HEK293 (cell line): ENCODE data around the gene OR5AU1.

Experiments
- CTCF ChIA-PET: fragments of 350-600 bp; formaldehyde crosslinking; extraction: SDS; loops from one replicate; lab custom pipeline; 2021; ENCODE audit warnings: antibody characterized with exemption; lab: Yijun Ruan, JAX
- POLR2A ChIA-PET: fragments of 300-600 bp; formaldehyde crosslinking; extraction: SDS; loops from one replicate; lab custom pipeline; 2020; ENCODE audit warnings: antibody characterized with exemption, inconsistent platforms; lab: Yijun Ruan, JAX
- H3K27ac ChIP-seq: fragments of 200-500 bp; sonication (Bioruptor generic); 2 replicates; pipeline ENCODE4 v1.5.1; 2014; ENCODE audit warnings: low read depth, low read length, control low read depth, inconsistent platforms; ENCODE audit errors: extremely low read depth
- H3K36me3 ChIP-seq, 2 experiments: fragments of 200-500 bp in 1 of 2; sonication (Bioruptor generic) in 1 of 2; 1 replicate in 1 of 2; 2 replicates in 1 of 2; pipeline ENCODE4 v1.5.1; 2014 to 2017; ENCODE audit warnings: inconsistent platforms in 2 of 2, low read length in 2 of 2; ENCODE audit not compliant: control insufficient read depth in 2 of 2, insufficient read depth in 1 of 2
- H3K4me1 ChIP-seq: fragments of 200-500 bp; sonication (Bioruptor generic); 2 replicates; pipeline ENCODE4 v1.5.1; 2014; ENCODE audit warnings: mild to moderate bottlenecking, low read length, inconsistent platforms; ENCODE audit not compliant: control insufficient read depth, insufficient read depth
- H3K4me3 ChIP-seq: 2 replicates; pipeline ENCODE4 v1.5.1; 2011; ENCODE audit warnings: low read depth, mild to moderate bottlenecking, control low read depth, low read length, moderate library complexity
- H3K9me3 ChIP-seq: fragments of 200-500 bp; sonication (Bioruptor generic); 2 replicates; pipeline ENCODE4 v1.5.1; 2014; ENCODE audit warnings: low read depth, low read length, inconsistent platforms; ENCODE audit not compliant: control insufficient read depth, insufficient read depth
- GLI4 ChIP-seq: fragments of 450-650 bp; formaldehyde crosslinking; IDR thresholded peaks from 2 replicates; pipeline ENCODE4 v1.5.1; 2016; ENCODE audit warnings: missing biosample characterization, missing genetic modification characterization
- GLIS2 ChIP-seq: fragments of 450-650 bp; formaldehyde crosslinking; IDR thresholded peaks from 2 replicates; pipeline ENCODE4 v1.5.1; 2016; ENCODE audit warnings: missing biosample characterization, missing genetic modification characterization
- ZFP3 ChIP-seq: fragments of 450-650 bp; formaldehyde crosslinking; IDR thresholded peaks from 2 replicates; pipeline ENCODE4 v1.5.1; 2016; ENCODE audit warnings: low read depth, missing biosample characterization, missing genetic modification characterization
- ZFP41 ChIP-seq: fragments of 450-650 bp; formaldehyde crosslinking; IDR thresholded peaks from 2 replicates; pipeline ENCODE4 v1.5.1; 2016; ENCODE audit warnings: missing biosample characterization, missing genetic modification characterization, borderline replicate concordance
- ZNF121 ChIP-seq: fragments of 450-650 bp; formaldehyde crosslinking; IDR thresholded peaks from 2 replicates; pipeline ENCODE4 v1.5.1; 2016; ENCODE audit warnings: missing biosample characterization, missing genetic modification characterization
- ZNF184 ChIP-seq: fragments of 450-650 bp; IDR thresholded peaks from 2 replicates; pipeline ENCODE4 v1.5.1; 2018; ENCODE audit warnings: missing biosample characterization, mild to moderate bottlenecking, missing genetic modification characterization
- ZNF24 ChIP-seq: fragments of 450-650 bp; formaldehyde crosslinking; IDR thresholded peaks from 2 replicates; pipeline ENCODE4 v1.5.1; 2016; ENCODE audit warnings: missing biosample characterization, missing genetic modification characterization
- ZNF37A ChIP-seq: fragments of 450-650 bp; IDR thresholded peaks from 2 replicates; pipeline ENCODE4 v1.5.1; 2018; ENCODE audit warnings: missing biosample characterization, missing genetic modification characterization
- ZNF404 ChIP-seq: fragments of 450-650 bp; formaldehyde crosslinking; IDR thresholded peaks from 2 replicates; pipeline ENCODE4 v1.5.1; 2017; ENCODE audit warnings: missing biosample characterization, missing genetic modification characterization
- ZNF473 ChIP-seq: fragments of 450-650 bp; formaldehyde crosslinking; IDR thresholded peaks from 2 replicates; pipeline ENCODE4 v1.5.1; 2017; ENCODE audit warnings: missing biosample characterization, missing genetic modification characterization
- ZNF521 ChIP-seq: fragments of 450-650 bp; formaldehyde crosslinking; IDR thresholded peaks from 2 replicates; pipeline ENCODE4 v1.5.1; 2017; ENCODE audit warnings: missing biosample characterization, mild to moderate bottlenecking, missing genetic modification characterization
- ZNF549 ChIP-seq: fragments of 450-650 bp; IDR thresholded peaks from 2 replicates; pipeline ENCODE4 v1.5.1; 2018; ENCODE audit warnings: missing biosample characterization, missing genetic modification characterization, mild to moderate bottlenecking, inconsistent platforms, moderate library complexity
- ZNF555 ChIP-seq: fragments of 450-650 bp; formaldehyde crosslinking; conservative IDR thresholded peaks from 2 replicates; pipeline ENCODE4 v1.5.1; 2017; ENCODE audit warnings: missing biosample characterization, mild to moderate bottlenecking, missing genetic modification characterization, inconsistent platforms
- ZNF624 ChIP-seq: fragments of 450-650 bp; formaldehyde crosslinking; IDR thresholded peaks from 2 replicates; pipeline ENCODE4 v1.5.1; 2017; ENCODE audit warnings: missing biosample characterization, missing genetic modification characterization
- ZNF660 ChIP-seq: fragments of 450-650 bp; IDR thresholded peaks from 2 replicates; pipeline ENCODE4 v1.5.1; 2018; ENCODE audit warnings: missing biosample characterization, mild to moderate bottlenecking, missing genetic modification characterization
- ZNF670 ChIP-seq: fragments of 450-650 bp; formaldehyde crosslinking; IDR thresholded peaks from 2 replicates; pipeline ENCODE4 v1.5.1; 2016; ENCODE audit warnings: missing biosample characterization, missing genetic modification characterization, low read depth
- ZNF76 ChIP-seq: fragments of 450-650 bp; formaldehyde crosslinking; IDR thresholded peaks from 2 replicates; pipeline ENCODE4; 2016; ENCODE audit warnings: low read depth, missing biosample characterization, missing genetic modification characterization, borderline replicate concordance
- ZNF791 ChIP-seq: fragments of 450-650 bp; formaldehyde crosslinking; IDR thresholded peaks from 2 replicates; pipeline ENCODE4 v1.5.1; 2016; ENCODE audit warnings: missing biosample characterization, missing genetic modification characterization
- TF ChIP-seq, protein P1 (sequence below): fragments of 450-650 bp; formaldehyde crosslinking; IDR thresholded peaks from 2 replicates; pipeline ENCODE4 v1.5.1; 2016; ENCODE audit warnings: missing biosample characterization, missing genetic modification characterization
- TF ChIP-seq, protein P2 (sequence below): fragments of 450-650 bp; formaldehyde crosslinking; IDR thresholded peaks from 2 replicates; pipeline ENCODE4 v1.5.1; 2016; ENCODE audit warnings: missing biosample characterization, missing genetic modification characterization
- TF ChIP-seq, protein P3 (sequence below): fragments of 450-650 bp; formaldehyde crosslinking; conservative IDR thresholded peaks from 2 replicates; pipeline ENCODE4 v1.5.1; 2016; ENCODE audit warnings: low read depth, missing biosample characterization, missing genetic modification characterization

OR5AU1 gene

DNA sequence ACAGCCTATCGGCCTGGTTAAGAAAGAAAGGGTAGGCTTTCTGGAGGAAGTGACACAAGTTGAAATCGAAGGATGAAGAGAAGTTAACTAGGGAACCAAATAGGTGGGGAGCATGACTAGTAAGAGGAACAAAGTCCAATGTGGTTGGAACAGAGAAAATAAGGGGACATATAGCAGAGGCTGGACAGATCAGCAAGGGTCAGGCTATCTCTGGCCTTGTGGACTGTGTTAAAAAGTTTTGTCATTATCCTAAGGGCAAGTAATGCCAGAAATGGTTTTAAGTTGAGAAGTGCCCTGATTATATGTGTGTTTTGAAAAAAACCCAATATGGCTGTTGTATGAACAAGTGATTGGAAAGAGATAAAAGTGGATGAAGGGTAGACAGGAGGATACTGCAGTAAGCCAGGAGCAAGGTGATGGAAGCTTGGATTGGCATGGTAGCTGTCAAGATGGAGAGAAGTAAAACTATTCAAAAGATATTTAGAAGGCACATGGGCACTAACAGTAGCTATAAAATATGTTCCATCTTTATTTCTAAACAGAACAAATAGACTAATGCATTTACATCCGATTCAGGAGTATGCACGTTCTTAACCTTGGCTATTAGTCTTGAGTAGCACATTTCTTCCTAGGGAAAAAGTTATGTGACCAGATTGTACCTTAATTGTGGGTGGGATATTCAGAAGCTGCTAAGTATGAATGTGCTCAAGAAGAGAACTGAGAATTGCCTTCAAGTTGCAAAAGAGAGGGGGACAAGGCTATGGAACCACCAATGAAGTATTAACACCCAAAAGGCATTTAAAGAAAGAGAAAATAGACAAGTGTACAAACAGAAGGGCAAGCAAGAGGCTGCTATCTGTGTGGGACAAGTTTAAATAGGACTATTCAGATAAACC, 46.8 kb upstream of the OR5AU1 start:
- H3K36me3 ChIP-seq: peaks cover 16 to 56% of the 10 kb centered on the region in 2 experiments
- H3K4me3 ChIP-seq: no peak overlapping the region
- H3K9me3 ChIP-seq: no peaks in the 10 kb centered on the region
- TF ChIP-seq, protein P1, sequence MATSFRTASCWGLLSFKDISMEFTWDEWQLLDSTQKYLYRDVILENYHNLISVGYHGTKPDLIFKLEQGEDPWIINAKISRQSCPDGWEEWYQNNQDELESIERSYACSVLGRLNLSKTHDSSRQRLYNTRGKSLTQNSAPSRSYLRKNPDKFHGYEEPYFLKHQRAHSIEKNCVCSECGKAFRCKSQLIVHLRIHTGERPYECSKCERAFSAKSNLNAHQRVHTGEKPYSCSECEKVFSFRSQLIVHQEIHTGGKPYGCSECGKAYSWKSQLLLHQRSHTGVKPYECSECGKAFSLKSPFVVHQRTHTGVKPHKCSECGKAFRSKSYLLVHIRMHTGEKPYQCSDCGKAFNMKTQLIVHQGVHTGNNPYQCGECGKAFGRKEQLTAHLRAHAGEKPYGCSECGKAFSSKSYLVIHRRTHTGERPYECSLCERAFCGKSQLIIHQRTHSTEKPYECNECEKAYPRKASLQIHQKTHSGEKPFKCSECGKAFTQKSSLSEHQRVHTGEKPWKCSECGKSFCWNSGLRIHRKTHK (tag by site-specific recombination): no peak
- TF ChIP-seq ZNF521 (tag by site-specific recombination) (no peak), ZNF660 (tag by site-specific recombination) (no peak), ZNF791 (tag by site-specific recombination) (no peak), ZFP3 (tag by site-specific recombination) (no peak), ZNF24 (0 out of 2 replicates have a peak, but pooled peaks have one; percentile 56), ZNF670 (tag by site-specific recombination) (no peak)
- TF ChIP-seq, protein P2, sequence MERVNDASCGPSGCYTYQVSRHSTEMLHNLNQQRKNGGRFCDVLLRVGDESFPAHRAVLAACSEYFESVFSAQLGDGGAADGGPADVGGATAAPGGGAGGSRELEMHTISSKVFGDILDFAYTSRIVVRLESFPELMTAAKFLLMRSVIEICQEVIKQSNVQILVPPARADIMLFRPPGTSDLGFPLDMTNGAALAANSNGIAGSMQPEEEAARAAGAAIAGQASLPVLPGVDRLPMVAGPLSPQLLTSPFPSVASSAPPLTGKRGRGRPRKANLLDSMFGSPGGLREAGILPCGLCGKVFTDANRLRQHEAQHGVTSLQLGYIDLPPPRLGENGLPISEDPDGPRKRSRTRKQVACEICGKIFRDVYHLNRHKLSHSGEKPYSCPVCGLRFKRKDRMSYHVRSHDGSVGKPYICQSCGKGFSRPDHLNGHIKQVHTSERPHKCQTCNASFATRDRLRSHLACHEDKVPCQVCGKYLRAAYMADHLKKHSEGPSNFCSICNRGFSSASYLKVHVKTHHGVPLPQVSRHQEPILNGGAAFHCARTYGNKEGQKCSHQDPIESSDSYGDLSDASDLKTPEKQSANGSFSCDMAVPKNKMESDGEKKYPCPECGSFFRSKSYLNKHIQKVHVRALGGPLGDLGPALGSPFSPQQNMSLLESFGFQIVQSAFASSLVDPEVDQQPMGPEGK: no peak
- TF ChIP-seq, all 188 proteins: peak for 1
- CTCF ChIA-PET: interaction anchor here (0.7 to 1.7 kb wide), 2 partner anchors 10 to 96 kb away, joined by 3 to 4 read pairs; no protein-coding TSS in a partner anchor
- POLR2A ChIA-PET: no interaction called here
- Histone ChIP-seq H3K27ac (no peak overlapping the region), H3K4me1 (no peaks in the 10 kb centered on the region)

- H3K9me3 ChIP-seq: no peaks in the 10 kb centered on the region
- peaks cover 11 to 48% of the 10 kb centered on the region in 2 experiments for H3K36me3 ChIP-seq
- ChIA-PET CTCF (no interaction called here), POLR2A (no interaction called here)
- no peaks in the 10 kb centered on the region for H3K4me1 ChIP-seq
- H3K4me3 ChIP-seq: no peak overlapping the region
- no peak overlapping the region for H3K27ac ChIP-seq
- TF ChIP-seq ZNF624 (tag by site-specific recombination): no peak
- TF ChIP-seq ZNF121 (tag by site-specific recombination): peak; percentile 38; the same call in 1 of the 2 replicates
- no peak for TF ChIP-seq GLIS2 (tag by site-specific recombination)
- TF ChIP-seq ZNF184 (tag by site-specific recombination): no peak
- no peak for TF ChIP-seq ZNF37A (tag by site-specific recombination)
These were observed 46.0 kb upstream of the OR5AU1 start for GRCh38 chr14:21201732-21202462.

DNA sequence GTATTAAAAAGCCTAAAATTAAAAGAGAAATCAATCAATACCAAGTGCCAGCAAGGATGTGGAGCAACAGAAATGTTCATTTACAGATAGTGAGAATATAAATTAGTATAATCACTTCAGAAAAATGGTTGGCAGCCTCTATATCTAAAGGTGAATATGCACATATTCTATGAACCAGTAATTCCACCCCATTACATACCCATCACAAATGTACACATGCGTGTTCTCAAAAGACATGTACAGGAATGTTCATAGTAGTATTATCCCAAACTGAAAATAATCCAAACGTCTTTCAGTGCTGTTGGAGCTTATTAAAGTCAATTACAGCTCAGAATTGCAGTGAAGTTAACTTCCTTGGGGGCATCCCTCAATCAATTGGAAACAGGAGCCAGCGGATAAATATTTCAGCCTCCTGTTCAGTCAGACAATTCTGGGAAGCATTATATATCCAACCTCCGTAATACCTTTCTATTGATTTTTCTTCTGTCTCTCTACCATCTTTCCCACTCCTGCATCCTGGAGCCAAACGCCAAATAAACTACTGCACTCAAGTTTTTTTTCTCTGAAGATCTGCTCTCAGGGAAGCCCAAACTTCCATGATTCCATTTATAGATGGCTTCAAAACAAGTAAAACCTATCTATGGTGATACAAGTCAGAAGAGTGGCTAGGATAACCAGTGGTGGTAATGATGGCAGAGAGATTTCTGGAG, 45.0 kb upstream of the OR5AU1 start:
- Histone ChIP-seq H3K27ac (no peak overlapping the region), H3K4me1 (no peaks in the 10 kb centered on the region), H3K9me3 (no peaks in the 10 kb centered on the region), H3K4me3 (no peak overlapping the region), H3K36me3 (peaks cover 7 to 38% of the 10 kb centered on the region in 2 experiments)
- ChIA-PET CTCF (no interaction called here), POLR2A (no interaction called here)
- TF ChIP-seq ZFP3 (tag by site-specific recombination) (no peak), ZNF76 (tag by site-specific recombination) (no peak), GLI4 (tag by site-specific recombination) (no peak), ZNF404 (tag by site-specific recombination) (no peak), ZNF555 (tag by site-specific recombination) (no peak), ZFP41 (tag by site-specific recombination) (no peak), ZNF549 (no peak), ZNF473 (no peak)
- TF ChIP-seq, protein P3, sequence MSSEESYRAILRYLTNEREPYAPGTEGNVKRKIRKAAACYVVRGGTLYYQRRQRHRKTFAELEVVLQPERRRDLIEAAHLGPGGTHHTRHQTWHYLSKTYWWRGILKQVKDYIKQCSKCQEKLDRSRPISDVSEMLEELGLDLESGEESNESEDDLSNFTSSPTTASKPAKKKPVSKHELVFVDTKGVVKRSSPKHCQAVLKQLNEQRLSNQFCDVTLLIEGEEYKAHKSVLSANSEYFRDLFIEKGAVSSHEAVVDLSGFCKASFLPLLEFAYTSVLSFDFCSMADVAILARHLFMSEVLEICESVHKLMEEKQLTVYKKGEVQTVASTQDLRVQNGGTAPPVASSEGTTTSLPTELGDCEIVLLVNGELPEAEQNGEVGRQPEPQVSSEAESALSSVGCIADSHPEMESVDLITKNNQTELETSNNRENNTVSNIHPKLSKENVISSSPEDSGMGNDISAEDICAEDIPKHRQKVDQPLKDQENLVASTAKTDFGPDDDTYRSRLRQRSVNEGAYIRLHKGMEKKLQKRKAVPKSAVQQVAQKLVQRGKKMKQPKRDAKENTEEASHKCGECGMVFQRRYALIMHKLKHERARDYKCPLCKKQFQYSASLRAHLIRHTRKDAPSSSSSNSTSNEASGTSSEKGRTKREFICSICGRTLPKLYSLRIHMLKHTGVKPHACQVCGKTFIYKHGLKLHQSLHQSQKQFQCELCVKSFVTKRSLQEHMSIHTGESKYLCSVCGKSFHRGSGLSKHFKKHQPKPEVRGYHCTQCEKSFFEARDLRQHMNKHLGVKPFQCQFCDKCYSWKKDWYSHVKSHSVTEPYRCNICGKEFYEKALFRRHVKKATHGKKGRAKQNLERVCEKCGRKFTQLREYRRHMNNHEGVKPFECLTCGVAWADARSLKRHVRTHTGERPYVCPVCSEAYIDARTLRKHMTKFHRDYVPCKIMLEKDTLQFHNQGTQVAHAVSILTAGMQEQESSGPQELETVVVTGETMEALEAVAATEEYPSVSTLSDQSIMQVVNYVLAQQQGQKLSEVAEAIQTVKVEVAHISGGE (tag by site-specific recombination): no peak
